Stomach (tissue), 9 donors: ENCODE results near the gene SYT15. TPM values are rescaled to one million over a fixed set of nuclear protein-coding genes. Genes with fewer than 3 reads are reported as not detected.
A peak's percentile ranks its signal among the peaks of the same experiment; 100 is the strongest.

Experiments
- DNase-seq, 2 donors: peaks; one replicate each; pipeline versions ENCODE4 v3.0.0 to v3.0.0-alpha.2; 2013 to 2019
- H3K27ac ChIP-seq, 5 donors: fragments of 200-600 bp in 4 of 5; sonication (generic) in 4 of 5; one replicate each; pipeline ENCODE4 v1.5.1; 2013 to 2019; ENCODE audit warnings: mild to moderate bottlenecking in 1 of 5, moderate library complexity in 1 of 5
- H3K27me3 ChIP-seq, 3 donors: fragments of 200-600 bp; sonication (generic); one replicate each; pipeline ENCODE4 v1.5.1; 2017 to 2019; ENCODE audit warnings: mixed run types in 1 of 3
- H3K36me3 ChIP-seq, 4 donors: fragments of 200-600 bp; sonication (generic); 1 replicate in 3 of 4; 2 replicates in 1 of 4; pipeline ENCODE4 v1.5.1; 2016 to 2019
- H3K4me1 ChIP-seq, 4 donors: fragments of 200-600 bp; sonication (generic); one replicate each; pipeline ENCODE4 v1.5.1; 2016 to 2019
- H3K4me3 ChIP-seq, 4 donors: fragments of 200-600 bp; sonication (generic) in 3 of 4; one replicate each; pipeline ENCODE4 v1.5.1; 2016 to 2019; ENCODE audit warnings: mild to moderate bottlenecking in 1 of 4
- H3K9me3 ChIP-seq, 4 donors: fragments of 200-600 bp; sonication (generic); one replicate each; pipeline ENCODE4 v1.5.1; 2016 to 2019
- CTCF ChIP-seq, 7 experiments: fragments of 450-650 bp in 4 of 7; fragments of 200-600 bp in 3 of 7; sonication (generic) in 3 of 7; IDR thresholded peaks; one replicate each; pipeline ENCODE4 v1.5.1; 2016 to 2019; ENCODE audit warnings: antibody characterized with exemption in 7 of 7, control low read depth in 2 of 7, mild to moderate bottlenecking in 1 of 7
- EP300 ChIP-seq: sonication (generic); formaldehyde crosslinking; IDR thresholded peaks from one replicate; pipeline ENCODE4 v1.6.1; 2017; ENCODE audit warnings: antibody characterized with exemption
- POLR2A ChIP-seq, 4 donors: fragments of 450-650 bp; IDR thresholded peaks; one replicate each; pipeline ENCODE4 v1.6.1; 2016; ENCODE audit warnings: antibody characterized with exemption in 4 of 4, control low read depth in 2 of 4, mild to moderate bottlenecking in 1 of 4, moderate library complexity in 1 of 4
- POLR2AphosphoS5 ChIP-seq, 3 donors: sonication (generic); formaldehyde crosslinking; IDR thresholded peaks; one replicate each; pipeline ENCODE4 v1.6.1; 2016; ENCODE audit warnings: antibody characterized with exemption in 3 of 3
- WGBS, 5 donors: extraction: QIAGEN DNeasy Blood & Tissue Kit in 3 of 5; methylation state at CpG; one replicate each; pipeline versions ENCODE4 v1.1.5 to v1.1.7; 2013 to 2018; 5-methylcytosine and 5-hydroxymethylcytosine counted together
- intact Hi-C: fragments of 100-400 bp; cut with DNase I; formaldehyde crosslinking; loops from one replicate; pipeline ENCODE4 v1.15.1; 2023; ENCODE audit warnings: low total_unique reads
- polyA plus RNA-seq, 3 donors: library from polyadenylated mRNA; stranded (reverse); fragments of 200-250 nt; gene quantifications; one replicate each; pipeline ENCODE4 v1.2.3, GENCODE V29; 2013
- total RNA-seq, 5 donors: library from RNA; depleted of rRNA; stranded (reverse); fragments of >200 nt; gene quantifications; one replicate each; pipeline versions ENCODE4 v1.1.0 to v1.2.3, GENCODE V29; 2014 to 2016
- donor health status: healthy with polysubstance abuse.
- donor health status: Bipolar disorder and iron deficiency.
- donor health status: healthy.

The SYT15 gene
- total and polyA plus RNA-seq, 8 donors, result 0.12 to 85.8 (median 0.93) TPM; not detected in 2

DNA sequence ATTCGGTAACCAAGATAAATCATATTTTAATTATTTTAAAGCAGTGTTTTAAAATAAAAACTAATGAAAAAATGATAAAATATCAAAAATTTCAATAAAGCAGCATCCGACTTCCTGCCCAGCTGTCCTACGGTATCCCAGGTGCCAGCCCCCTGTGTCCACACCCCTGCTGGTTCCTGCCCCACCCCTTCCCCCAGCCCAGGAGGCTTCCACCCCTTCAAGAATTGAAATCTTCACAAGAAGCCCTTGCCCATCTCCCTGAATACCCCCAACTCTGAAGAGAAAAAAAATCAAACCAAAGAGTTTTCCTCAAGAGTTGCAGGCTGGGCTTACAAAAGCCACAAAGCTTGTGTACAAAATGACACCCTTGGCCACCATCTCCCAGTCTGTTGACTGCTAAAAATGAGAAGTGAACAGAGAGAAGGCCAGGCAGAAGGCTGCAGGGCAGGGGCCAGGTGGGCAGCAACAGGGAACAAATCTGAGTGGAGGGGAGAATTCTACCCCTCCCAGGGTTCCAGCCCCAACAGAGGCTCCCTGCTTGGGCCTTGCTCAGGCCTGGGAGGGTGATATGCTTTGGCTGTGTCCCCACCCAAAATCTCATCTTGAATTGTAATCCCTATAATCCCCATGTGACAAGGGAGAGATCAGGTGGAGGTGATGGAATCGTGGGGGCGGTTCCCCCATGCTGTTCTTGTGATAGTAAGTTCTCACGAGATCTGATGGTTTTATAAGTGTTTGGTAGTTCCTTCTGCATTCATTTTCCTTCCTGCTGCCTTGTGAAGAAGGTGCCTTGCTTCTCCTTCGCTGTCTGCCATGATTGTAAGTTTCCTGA is 37.0 kb upstream of the SYT15 start:
- intact Hi-C loops, result no loop called here
- TF ChIP-seq EP300, result no peak
- TF ChIP-seq POLR2A (IDR thresholded peaks at IDR 0.05), result no peak
- no peak for TF ChIP-seq POLR2AphosphoS5 (IDR thresholded peaks at IDR 0.05)
- no peak for TF ChIP-seq CTCF (IDR thresholded peaks at IDR 0.05)
- H3K36me3 ChIP-seq, result no peaks in the 10 kb centered on the region
- no peaks in the 10 kb centered on the region for H3K9me3 ChIP-seq
- H3K27ac ChIP-seq, result peak overlapping the region in 4 of 5 donors; percentile 4 to 83 (median 72)
- H3K4me1 ChIP-seq, result peaks cover 29 to 56% (median 46%) of the 10 kb centered on the region in 4 donors
- WGBS, 5 donors, result 75 to 80% (median 79%) methylated on average over 7 of the region's 7 CpGs
- H3K27me3 ChIP-seq, result peaks cover 0 to 27% (median 12%) of the 10 kb centered on the region in 3 donors
- peak in 1 of 2 donors; percentile 25 for DNase-seq
- peak overlapping the region in 1 of 4 donors; percentile 31 for H3K4me3 ChIP-seq

DNA sequence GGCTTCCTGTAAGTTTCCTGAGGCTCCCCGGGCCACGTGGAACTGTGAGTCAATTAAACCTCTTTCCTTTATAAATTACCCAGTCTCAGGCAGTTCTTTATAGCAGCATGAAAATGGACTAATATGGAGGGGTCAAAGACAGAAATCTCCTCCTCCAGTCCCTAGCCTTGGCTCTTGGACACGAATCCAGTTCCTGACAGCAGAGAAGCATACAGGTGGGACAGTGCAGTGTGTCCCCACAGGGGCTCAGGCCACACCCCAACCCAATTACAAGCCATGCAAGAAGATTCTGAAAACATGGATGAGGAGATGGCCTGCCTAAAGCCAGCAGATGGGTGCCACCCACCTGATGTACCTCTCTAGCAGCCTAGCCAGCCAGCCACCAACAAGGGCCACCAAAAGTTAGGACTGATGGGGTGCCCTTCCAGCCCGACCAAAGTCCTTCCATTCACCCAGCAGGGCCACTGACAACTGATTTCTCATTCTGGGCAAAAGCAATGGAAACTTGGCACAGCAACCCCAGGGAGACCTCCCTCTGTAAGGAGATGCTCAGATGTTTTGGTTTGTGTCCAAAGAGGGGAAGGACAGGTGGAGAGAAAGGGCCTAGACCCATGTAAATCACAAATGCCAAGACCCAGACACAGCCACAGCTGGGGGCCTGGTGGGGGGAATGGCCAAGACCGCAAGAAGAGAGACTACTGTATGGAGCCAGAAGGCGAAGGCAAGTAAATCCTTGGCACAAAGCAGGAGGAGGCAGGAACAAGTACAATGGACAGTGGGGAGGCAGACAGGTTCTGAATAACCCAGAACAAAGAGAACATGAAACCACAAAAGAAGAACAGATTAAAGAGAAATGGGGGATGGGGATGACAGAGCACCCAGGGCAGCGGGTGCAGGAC is 36.1 kb upstream of the SYT15 start:
- peak in 1 of 2 donors; percentile 26 for DNase-seq
- no peak overlapping the region for H3K4me3 ChIP-seq
- H3K9me3 ChIP-seq, result no peaks in the 10 kb centered on the region
- H3K27ac ChIP-seq, result peak overlapping the region in 2 of 5 donors; percentile 4 to 72
- H3K4me1 ChIP-seq, result peaks cover 32 to 56% (median 46%) of the 10 kb centered on the region in 4 donors
- WGBS, 5 donors, result 79 to 84% (median 82%) methylated on average over 7 of the region's 7 CpGs
- H3K36me3 ChIP-seq, result no peaks in the 10 kb centered on the region
- peaks cover 0 to 19% (median 12%) of the 10 kb centered on the region in 3 donors for H3K27me3 ChIP-seq
- TF ChIP-seq CTCF (IDR thresholded peaks at IDR 0.05), result no peak
- intact Hi-C loops, result no loop called here

GRCh38 chr10:46543466-46544377 is 35.2 kb upstream of the SYT15 start:
- TF ChIP-seq POLR2A (IDR thresholded peaks at IDR 0.05) (no peak), CTCF (IDR thresholded peaks at IDR 0.05) (no peak), POLR2AphosphoS5 (IDR thresholded peaks at IDR 0.05) (no peak), EP300 (no peak)
- H3K4me1 ChIP-seq, result peaks cover 32 to 51% (median 44%) of the 10 kb centered on the region in 4 donors
- H3K27me3 ChIP-seq, result peaks cover 0 to 19% (median 12%) of the 10 kb centered on the region in 3 donors
- H3K27ac ChIP-seq, result peak overlapping the region in 2 of 5 donors; percentile 61 to 62
- H3K9me3 ChIP-seq, result no peaks in the 10 kb centered on the region
- H3K4me3 ChIP-seq, result no peak overlapping the region
- intact Hi-C loops, result no loop called here
- WGBS, 5 donors, result 81 to 88% (median 82%) methylated on average over 14 of the region's 14 CpGs
- no peaks in the 10 kb centered on the region for H3K36me3 ChIP-seq
- peak in 1 of 2 donors; percentile 26 for DNase-seq
